ENCODE measurements around the gene KCTD12. TPM values are rescaled to one million over a fixed set of nuclear protein-coding genes. Genes with fewer than 3 reads are reported as not detected.
"Not testable (repeated sequence)": the region's sequence is repeated elsewhere in the genome, so short reads cannot be mapped to it uniquely, and the experiment has no call there.

KCTD12 gene
- total RNA-seq, 6 experiments from 2014 or later, result 0.66 to 3.4 (median 0.90) TPM

DNA sequence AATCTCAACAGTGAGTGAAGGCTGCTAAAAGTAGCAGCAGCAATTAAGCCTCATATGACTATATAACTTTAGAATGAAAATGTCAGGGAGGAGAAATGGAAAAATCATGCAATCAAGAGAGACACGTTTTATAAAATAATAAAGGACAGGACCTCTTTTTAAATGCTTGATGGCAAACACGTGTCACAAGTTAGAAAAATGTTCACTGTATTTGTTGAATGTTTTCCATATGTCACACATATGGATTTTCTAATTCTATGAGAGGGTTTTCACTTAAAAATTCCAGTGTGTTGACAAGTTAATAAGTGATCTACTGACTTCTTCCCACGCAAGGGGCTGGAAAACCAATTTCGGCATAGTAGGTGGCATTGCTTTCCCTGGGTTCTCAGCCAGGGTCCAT lies 27.7 kb upstream of the KCTD12 start:
- DNase-seq, result no peak
- no peaks in the 10 kb centered on the region for H3K9me3 Mint-ChIP-seq
- no peak overlapping the region for H3K4me3 Mint-ChIP-seq
- H3K4me1 Mint-ChIP-seq (ENCODE audit: low read depth), result peaks cover 14% of the 10 kb centered on the region
- no peaks in the 10 kb centered on the region for H3K36me3 Mint-ChIP-seq (ENCODE audit: low read depth)
- no peak overlapping the region for H3K27ac Mint-ChIP-seq
- H3K27me3 Mint-ChIP-seq (ENCODE audit: insufficient read depth), result peaks cover 7% of the 10 kb centered on the region
- TF ChIP-seq, protein P1, sequence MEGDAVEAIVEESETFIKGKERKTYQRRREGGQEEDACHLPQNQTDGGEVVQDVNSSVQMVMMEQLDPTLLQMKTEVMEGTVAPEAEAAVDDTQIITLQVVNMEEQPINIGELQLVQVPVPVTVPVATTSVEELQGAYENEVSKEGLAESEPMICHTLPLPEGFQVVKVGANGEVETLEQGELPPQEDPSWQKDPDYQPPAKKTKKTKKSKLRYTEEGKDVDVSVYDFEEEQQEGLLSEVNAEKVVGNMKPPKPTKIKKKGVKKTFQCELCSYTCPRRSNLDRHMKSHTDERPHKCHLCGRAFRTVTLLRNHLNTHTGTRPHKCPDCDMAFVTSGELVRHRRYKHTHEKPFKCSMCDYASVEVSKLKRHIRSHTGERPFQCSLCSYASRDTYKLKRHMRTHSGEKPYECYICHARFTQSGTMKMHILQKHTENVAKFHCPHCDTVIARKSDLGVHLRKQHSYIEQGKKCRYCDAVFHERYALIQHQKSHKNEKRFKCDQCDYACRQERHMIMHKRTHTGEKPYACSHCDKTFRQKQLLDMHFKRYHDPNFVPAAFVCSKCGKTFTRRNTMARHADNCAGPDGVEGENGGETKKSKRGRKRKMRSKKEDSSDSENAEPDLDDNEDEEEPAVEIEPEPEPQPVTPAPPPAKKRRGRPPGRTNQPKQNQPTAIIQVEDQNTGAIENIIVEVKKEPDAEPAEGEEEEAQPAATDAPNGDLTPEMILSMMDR (IDR thresholded peaks at IDR 0.05), result no peak

DNA sequence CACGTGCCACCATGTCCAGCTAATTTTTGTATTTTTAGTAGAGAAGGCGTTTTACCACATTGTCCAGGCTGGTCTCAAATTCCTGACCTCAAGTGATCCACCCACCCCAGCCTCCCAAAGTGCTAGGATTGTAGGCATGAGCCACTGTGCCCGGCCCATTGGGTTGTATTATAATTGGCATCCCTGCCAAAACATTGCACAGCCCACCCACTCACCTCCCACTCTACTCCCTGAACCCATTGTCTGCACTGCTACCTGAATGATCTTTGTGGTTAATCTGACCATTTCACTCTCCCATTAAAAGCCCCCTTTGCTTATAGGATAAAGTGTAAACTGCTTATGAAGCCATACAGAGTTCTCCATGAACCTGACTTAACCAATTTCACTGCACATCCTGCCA lies 26.3 kb upstream of the KCTD12 start:
- Mint-ChIP-seq H3K9me3 (no peaks in the 10 kb centered on the region), H3K4me1 (ENCODE audit: low read depth) (peaks cover 7% of the 10 kb centered on the region), H3K27me3 (ENCODE audit: insufficient read depth) (peaks cover 10% of the 10 kb centered on the region), H3K4me3 (no peak overlapping the region), H3K36me3 (ENCODE audit: low read depth) (no peaks in the 10 kb centered on the region), H3K27ac (no peak overlapping the region)
- no peak for DNase-seq
- TF ChIP-seq, protein P1 (IDR thresholded peaks at IDR 0.05), result no peak

DNA sequence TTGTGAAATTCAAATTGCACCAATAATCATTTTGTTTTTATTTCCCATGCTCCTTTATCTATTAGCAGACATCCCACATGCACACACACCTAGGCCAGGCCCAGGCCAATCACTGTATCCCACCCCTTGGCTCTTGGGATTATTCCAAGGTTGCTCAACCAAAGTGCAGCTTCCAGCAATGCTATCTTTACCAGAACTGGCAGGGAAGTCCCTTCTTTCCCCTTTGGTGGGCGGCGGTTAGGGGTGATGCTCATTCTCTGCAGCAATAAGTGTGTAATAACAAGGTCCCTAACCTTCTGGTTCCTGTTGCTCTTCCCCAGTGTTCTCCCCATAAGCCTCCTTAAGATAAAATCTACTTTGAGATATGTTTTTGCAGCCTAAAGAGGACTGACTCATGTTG lies 18.3 kb upstream of the KCTD12 start:
- H3K4me3 Mint-ChIP-seq, result no peak overlapping the region
- peaks cover 1% of the 10 kb centered on the region; the same call in 1 of the 2 replicates for H3K9me3 Mint-ChIP-seq
- H3K27me3 Mint-ChIP-seq (ENCODE audit: insufficient read depth), result peaks cover 4% of the 10 kb centered on the region
- no peak for DNase-seq
- no peak overlapping the region for H3K27ac Mint-ChIP-seq
- TF ChIP-seq, protein P1 (IDR thresholded peaks at IDR 0.05), result no peak
- no peaks in the 10 kb centered on the region for H3K36me3 Mint-ChIP-seq (ENCODE audit: low read depth)
- H3K4me1 Mint-ChIP-seq (ENCODE audit: low read depth), result no peaks in the 10 kb centered on the region

DNA sequence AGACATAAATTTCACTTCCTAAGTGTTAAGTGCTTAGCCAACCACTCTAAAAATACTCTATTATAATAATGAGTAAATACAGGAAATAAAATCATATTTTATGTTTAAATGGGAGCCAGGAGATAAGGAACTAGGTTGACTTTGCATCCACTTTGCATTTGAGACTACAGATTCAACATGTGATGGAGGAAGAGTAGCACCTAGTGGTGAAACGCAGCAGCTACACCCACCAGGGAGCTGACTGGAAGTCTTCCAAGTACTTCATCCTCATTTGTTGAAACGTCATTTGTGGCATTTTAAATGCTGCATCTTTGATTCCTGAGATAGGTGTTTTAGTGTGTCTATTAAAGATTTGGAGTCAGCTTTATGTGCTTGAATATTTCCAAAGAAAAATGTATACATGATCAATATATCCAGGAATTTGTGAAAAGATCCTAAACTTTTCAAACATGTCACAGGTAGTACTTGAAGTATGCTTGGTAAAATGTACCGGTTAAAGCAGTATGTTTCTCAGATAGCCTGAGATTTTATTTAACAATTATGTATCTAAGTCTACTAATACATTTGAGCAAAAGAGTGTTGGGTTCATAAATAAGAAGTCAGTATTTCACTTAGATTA lies 17.4 kb upstream of the KCTD12 start:
- Mint-ChIP-seq H3K4me1 (ENCODE audit: low read depth) (no peaks in the 10 kb centered on the region), H3K9me3 (peaks cover 10% of the 10 kb centered on the region), H3K27ac (no peak overlapping the region), H3K36me3 (ENCODE audit: low read depth) (no peaks in the 10 kb centered on the region), H3K4me3 (no peak overlapping the region), H3K27me3 (ENCODE audit: insufficient read depth) (peaks cover 4% of the 10 kb centered on the region)
- TF ChIP-seq, protein P1 (IDR thresholded peaks at IDR 0.05), result peak; percentile 99
- DNase-seq, result peak; percentile 70

DNA sequence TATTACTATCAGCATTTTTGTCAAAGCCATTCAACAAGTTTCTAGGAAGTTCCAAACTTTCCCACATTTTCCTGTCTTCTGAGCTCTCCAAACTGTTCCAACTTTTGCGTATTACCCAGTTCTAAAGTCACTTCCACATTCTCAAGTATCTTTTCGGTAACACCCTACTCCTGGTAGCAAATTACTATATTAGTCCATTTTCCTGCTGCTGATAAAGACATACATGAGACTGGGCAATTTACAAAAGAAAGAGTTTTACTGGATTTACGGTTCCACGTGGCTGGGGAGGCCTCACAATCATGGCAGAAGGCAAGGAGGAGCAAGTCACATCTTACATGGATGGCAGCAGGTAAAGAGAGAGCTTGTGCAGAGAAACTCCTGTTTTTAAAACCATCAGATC lies 12.9 kb upstream of the KCTD12 start:
- peaks cover 10% of the 10 kb centered on the region for H3K9me3 Mint-ChIP-seq
- H3K27ac Mint-ChIP-seq; H3K36me3 Mint-ChIP-seq (ENCODE audit: low read depth): not testable (repeated sequence)

DNA sequence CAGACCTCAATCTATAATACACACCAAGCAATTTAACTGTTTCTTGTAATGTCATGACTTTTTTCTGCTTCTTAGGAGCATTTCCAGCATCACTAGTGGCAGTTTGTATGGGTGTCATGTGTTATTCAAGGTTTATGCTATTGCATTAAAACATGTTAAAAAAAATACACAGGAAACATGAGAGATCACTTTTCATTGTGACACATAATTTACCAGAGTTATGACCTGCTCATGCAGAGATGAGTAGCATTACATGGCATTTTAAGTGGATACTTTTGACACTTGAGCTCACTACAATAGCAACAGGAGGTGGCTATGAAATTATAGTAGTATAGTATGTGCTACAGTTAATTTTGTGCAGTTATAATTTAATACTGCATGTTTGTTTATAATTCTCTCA lies 11.0 kb upstream of the KCTD12 start:
- not testable (repeated sequence) for H3K4me3 Mint-ChIP-seq; H3K4me1 Mint-ChIP-seq (ENCODE audit: low read depth); DNase-seq; H3K27me3 Mint-ChIP-seq (ENCODE audit: insufficient read depth); H3K36me3 Mint-ChIP-seq (ENCODE audit: low read depth); H3K27ac Mint-ChIP-seq
- H3K9me3 Mint-ChIP-seq, result peaks cover 10% of the 10 kb centered on the region

More for the DNA sequence above, 12.9 kb upstream of the KCTD12 start:
- DNase-seq; H3K4me1 Mint-ChIP-seq (ENCODE audit: low read depth); H3K4me3 Mint-ChIP-seq; H3K27me3 Mint-ChIP-seq (ENCODE audit: insufficient read depth): not testable (repeated sequence)
